ENCODE results near the gene TMEM143.
A peak's percentile ranks its signal among the peaks of the same experiment; 100 is the strongest.

- TF ChIP-seq CTCF (IDR thresholded peaks at IDR 0.05) (peak in 1 of 7 experiments; percentile 6), POLR2A (IDR thresholded peaks at IDR 0.05) (peak; percentile 21 to 66 (median 65))
These were observed 33.6 kb downstream of the TMEM143 start for GRCh38 chr19:48330012-48330681.

Measured in body of pancreas (tissue), 4 donors.